Measurements from ENCODE around the gene CBLN3. TPM values are rescaled to one million over a fixed set of nuclear protein-coding genes. Genes with fewer than 3 reads are reported as not detected.

CBLN3 gene
- total and polyA plus RNA-seq, 4 donors, result 0.59 to 2.4 (median 1.5) TPM

DNA sequence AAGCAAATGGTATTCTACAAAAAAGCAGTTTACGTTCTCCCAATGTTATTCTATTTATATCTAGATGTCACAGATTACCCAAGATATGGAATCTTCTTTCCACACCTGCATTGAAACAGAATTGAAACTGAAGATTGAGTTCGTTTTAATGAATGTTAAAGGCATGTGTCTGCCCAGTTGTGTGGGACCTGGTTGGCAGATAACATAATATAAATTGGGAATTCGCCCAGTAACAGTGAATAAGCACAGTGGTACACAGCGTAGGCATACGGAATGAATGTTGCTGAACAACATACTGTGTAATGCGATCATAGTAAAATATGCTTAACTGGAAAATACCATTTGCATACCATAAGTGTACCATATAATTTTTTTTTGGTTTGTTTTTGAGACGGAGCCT, 4.6 kb upstream of the CBLN3 start:
- Histone ChIP-seq H3K4me1 (ENCODE audit: control insufficient read depth, insufficient read depth, low read length) (peaks cover 42% of the 10 kb centered on the region), H3K27me3 (ENCODE audit: control insufficient read depth, insufficient read depth, low read length) (peaks cover 2% of the 10 kb centered on the region), H3K27ac (ENCODE audit: low read depth, low read length) (no peak overlapping the region), H3K36me3 (ENCODE audit: control insufficient read depth, insufficient read depth, low read length) (peaks cover 45% of the 10 kb centered on the region), H3K4me3 (ENCODE audit: low read depth, low read length) (no peak overlapping the region), H3K9me3 (ENCODE audit: control insufficient read depth, insufficient read depth, low read length) (no peaks in the 10 kb centered on the region)
- no peak for DNase-seq (ENCODE audit: low read depth in 4 of 6, low spot score in 6 of 6)
- WGBS (ENCODE audit: insufficient coverage), result 64% methylated on average over 2 of the region's 7 CpGs

GRCh38 chr14:24432259-24433131, 3.0 kb upstream of the CBLN3 start:
- DNase-seq (ENCODE audit: low read depth in 4 of 6, low spot score in 6 of 6), result no peak
- Histone ChIP-seq H3K4me1 (ENCODE audit: control insufficient read depth, insufficient read depth, low read length) (peaks cover 47% of the 10 kb centered on the region), H3K36me3 (ENCODE audit: control insufficient read depth, insufficient read depth, low read length) (peaks cover 36% of the 10 kb centered on the region), H3K27ac (ENCODE audit: low read depth, low read length) (no peak overlapping the region), H3K4me3 (ENCODE audit: low read depth, low read length) (no peak overlapping the region), H3K27me3 (ENCODE audit: control insufficient read depth, insufficient read depth, low read length) (peaks cover 4% of the 10 kb centered on the region), H3K9me3 (ENCODE audit: control insufficient read depth, insufficient read depth, low read length) (no peaks in the 10 kb centered on the region)
- 91% methylated on average over 18 of the region's 24 CpGs for WGBS (ENCODE audit: insufficient coverage)

GRCh38 chr14:24431569-24432258, 2.2 kb upstream of the CBLN3 start:
- H3K36me3 ChIP-seq (ENCODE audit: control insufficient read depth, insufficient read depth, low read length), result peaks cover 30% of the 10 kb centered on the region
- no peaks in the 10 kb centered on the region for H3K9me3 ChIP-seq (ENCODE audit: control insufficient read depth, insufficient read depth, low read length)
- H3K27ac ChIP-seq (ENCODE audit: low read depth, low read length), result no peak overlapping the region
- WGBS (ENCODE audit: insufficient coverage), result 45% methylated on average over 15 of the region's 15 CpGs
- peaks cover 43% of the 10 kb centered on the region for H3K4me1 ChIP-seq (ENCODE audit: control insufficient read depth, insufficient read depth, low read length)
- peak in 5 of 6 donors; percentile 36 to 91 (median 63) for DNase-seq (ENCODE audit: low read depth in 4 of 6, low spot score in 6 of 6)
- H3K27me3 ChIP-seq (ENCODE audit: control insufficient read depth, insufficient read depth, low read length), result peaks cover 4% of the 10 kb centered on the region
- no peak overlapping the region for H3K4me3 ChIP-seq (ENCODE audit: low read depth, low read length)

DNA sequence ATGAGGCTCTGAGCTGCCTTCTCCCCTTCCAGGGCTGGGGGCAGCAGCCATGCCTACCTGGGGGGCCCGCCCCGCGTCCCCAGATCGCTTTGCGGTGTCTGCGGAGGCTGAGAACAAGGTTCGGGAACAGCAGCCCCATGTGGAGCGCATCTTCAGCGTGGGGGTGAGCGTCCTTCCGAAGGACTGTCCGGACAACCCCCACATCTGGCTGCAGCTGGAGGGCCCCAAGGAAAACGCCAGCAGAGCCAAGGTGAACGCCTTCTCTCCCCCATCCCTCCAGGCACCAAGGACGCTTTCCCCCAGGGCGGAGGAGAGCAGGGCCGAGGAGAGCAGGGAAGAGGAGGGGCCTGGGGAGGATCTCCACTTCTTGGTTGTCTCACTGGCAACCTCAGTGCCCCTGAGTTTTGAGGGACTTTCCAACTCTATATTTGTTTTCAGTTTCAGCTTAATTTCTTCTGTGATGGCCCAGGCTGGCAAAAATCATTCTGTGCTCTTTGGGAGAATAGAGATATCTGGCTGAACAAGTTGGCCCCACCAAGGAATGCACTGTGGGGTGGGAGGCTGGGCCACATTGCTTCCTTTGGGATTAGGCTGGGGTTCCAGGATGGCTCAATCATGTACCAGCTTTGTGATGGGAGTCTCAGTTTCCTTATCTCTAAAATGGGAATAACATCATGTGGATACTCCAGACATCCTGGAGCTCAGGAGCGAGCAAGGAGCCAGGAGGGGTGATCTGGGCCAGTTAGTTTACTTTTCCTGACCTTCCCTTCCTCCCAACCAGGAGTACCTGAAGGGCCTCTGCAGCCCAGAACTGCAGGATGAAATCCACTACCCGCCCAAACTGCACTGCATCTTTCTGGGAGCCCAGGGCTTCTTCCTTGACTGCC, 1.5 kb upstream of the CBLN3 start:
- 43% methylated on average over 12 of the region's 19 CpGs for WGBS (ENCODE audit: insufficient coverage)
- no peak for DNase-seq (ENCODE audit: low read depth in 4 of 6, low spot score in 6 of 6)
- H3K27ac ChIP-seq (ENCODE audit: low read depth, low read length), result peak overlapping the region; percentile 91

GRCh38 chr14:24430143-24430681, 744 bp upstream of the CBLN3 start:
- no peaks in the 10 kb centered on the region for H3K9me3 ChIP-seq (ENCODE audit: control insufficient read depth, insufficient read depth, low read length)
- under 1% methylated on average over 25 of the region's 28 CpGs for WGBS (ENCODE audit: insufficient coverage)
- H3K36me3 ChIP-seq (ENCODE audit: control insufficient read depth, insufficient read depth, low read length), result peaks cover 24% of the 10 kb centered on the region
- peaks cover 4% of the 10 kb centered on the region for H3K27me3 ChIP-seq (ENCODE audit: control insufficient read depth, insufficient read depth, low read length)
- DNase-seq (ENCODE audit: low read depth in 4 of 6, low spot score in 6 of 6), result peak in 3 of 6 donors; percentile 22 to 79 (median 40)
- peaks cover 39% of the 10 kb centered on the region for H3K4me1 ChIP-seq (ENCODE audit: control insufficient read depth, insufficient read depth, low read length)
- peak overlapping the region; percentile 83 for H3K4me3 ChIP-seq (ENCODE audit: low read depth, low read length)
- peak overlapping the region; percentile 91 for H3K27ac ChIP-seq (ENCODE audit: low read depth, low read length)

More for the DNA sequence above, 1.5 kb upstream of the CBLN3 start:
- Histone ChIP-seq H3K36me3 (ENCODE audit: control insufficient read depth, insufficient read depth, low read length) (peaks cover 25% of the 10 kb centered on the region), H3K27me3 (ENCODE audit: control insufficient read depth, insufficient read depth, low read length) (peaks cover 4% of the 10 kb centered on the region), H3K4me1 (ENCODE audit: control insufficient read depth, insufficient read depth, low read length) (peaks cover 39% of the 10 kb centered on the region), H3K4me3 (ENCODE audit: low read depth, low read length) (peak overlapping the region; percentile 83), H3K9me3 (ENCODE audit: control insufficient read depth, insufficient read depth, low read length) (no peaks in the 10 kb centered on the region)

- Histone ChIP-seq H3K9me3 (ENCODE audit: control insufficient read depth, insufficient read depth, low read length) (no peaks in the 10 kb centered on the region), H3K36me3 (ENCODE audit: control insufficient read depth, insufficient read depth, low read length) (peaks cover 19% of the 10 kb centered on the region), H3K4me3 (ENCODE audit: low read depth, low read length) (peak overlapping the region; percentile 46), H3K27me3 (ENCODE audit: control insufficient read depth, insufficient read depth, low read length) (peaks cover 4% of the 10 kb centered on the region), H3K4me1 (ENCODE audit: control insufficient read depth, insufficient read depth, low read length) (peaks cover 39% of the 10 kb centered on the region), H3K27ac (ENCODE audit: low read depth, low read length) (peak overlapping the region; percentile 91)
- DNase-seq (ENCODE audit: low read depth in 4 of 6, low spot score in 6 of 6), result no peak
- 88% methylated on average over 18 of the region's 18 CpGs for WGBS (ENCODE audit: insufficient coverage)
These were observed 657 bp downstream of the CBLN3 start for GRCh38 chr14:24428628-24429394.

- H3K4me1 ChIP-seq (ENCODE audit: control insufficient read depth, insufficient read depth, low read length), result peaks cover 39% of the 10 kb centered on the region
- H3K4me3 ChIP-seq (ENCODE audit: low read depth, low read length), result no peak overlapping the region
- H3K36me3 ChIP-seq (ENCODE audit: control insufficient read depth, insufficient read depth, low read length), result peaks cover 19% of the 10 kb centered on the region
- no peak for DNase-seq (ENCODE audit: low read depth in 4 of 6, low spot score in 6 of 6)
- peaks cover 4% of the 10 kb centered on the region for H3K27me3 ChIP-seq (ENCODE audit: control insufficient read depth, insufficient read depth, low read length)
- 90% methylated on average over 18 of the region's 18 CpGs for WGBS (ENCODE audit: insufficient coverage)
- no peaks in the 10 kb centered on the region for H3K9me3 ChIP-seq (ENCODE audit: control insufficient read depth, insufficient read depth, low read length)
- no peak overlapping the region for H3K27ac ChIP-seq (ENCODE audit: low read depth, low read length)
These were observed 1.6 kb downstream of the CBLN3 start for GRCh38 chr14:24427537-24428508.

DNA sequence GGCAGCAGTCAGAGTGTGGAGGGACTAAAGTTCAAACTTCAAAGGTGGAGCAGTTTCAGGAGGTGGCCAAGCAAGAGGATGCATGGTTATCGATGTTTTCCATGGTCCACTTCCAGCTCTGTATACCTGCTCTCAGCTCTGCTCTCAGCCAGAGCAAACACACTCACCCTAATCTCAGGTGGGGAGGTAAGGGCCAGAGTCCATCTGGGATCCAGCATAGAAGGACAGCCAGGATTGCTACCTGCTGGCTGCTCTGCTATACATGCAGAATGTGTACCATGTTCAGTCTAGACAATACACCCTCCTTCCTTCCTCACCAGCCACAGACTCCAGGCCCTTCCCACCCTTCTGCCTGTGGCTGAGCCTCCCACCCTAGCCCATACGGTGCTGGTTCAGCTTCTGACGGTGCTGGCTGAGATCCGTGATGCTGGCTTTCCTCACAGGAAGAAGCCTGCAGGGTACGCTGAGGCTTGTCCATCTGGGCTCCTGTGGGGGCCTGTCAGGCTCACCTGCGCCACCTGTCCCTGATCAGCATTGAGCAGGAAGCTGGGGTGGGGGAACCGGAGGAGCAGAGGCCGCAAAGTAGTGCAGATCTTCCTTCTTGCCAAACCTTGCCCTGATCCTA, 2.4 kb downstream of the CBLN3 start:
- Histone ChIP-seq H3K4me3 (ENCODE audit: low read depth, low read length) (no peak overlapping the region), H3K27me3 (ENCODE audit: control insufficient read depth, insufficient read depth, low read length) (peaks cover 4% of the 10 kb centered on the region), H3K27ac (ENCODE audit: low read depth, low read length) (no peak overlapping the region), H3K9me3 (ENCODE audit: control insufficient read depth, insufficient read depth, low read length) (no peaks in the 10 kb centered on the region), H3K36me3 (ENCODE audit: control insufficient read depth, insufficient read depth, low read length) (peaks cover 12% of the 10 kb centered on the region), H3K4me1 (ENCODE audit: control insufficient read depth, insufficient read depth, low read length) (peaks cover 32% of the 10 kb centered on the region)
- WGBS (ENCODE audit: insufficient coverage), result 77% methylated on average over 6 of the region's 8 CpGs
- no peak for DNase-seq (ENCODE audit: low read depth in 4 of 6, low spot score in 6 of 6)

Data from spinal cord (tissue), 10 donors.